ENCODE results near the gene MYO10.

MYO10 gene

DNA sequence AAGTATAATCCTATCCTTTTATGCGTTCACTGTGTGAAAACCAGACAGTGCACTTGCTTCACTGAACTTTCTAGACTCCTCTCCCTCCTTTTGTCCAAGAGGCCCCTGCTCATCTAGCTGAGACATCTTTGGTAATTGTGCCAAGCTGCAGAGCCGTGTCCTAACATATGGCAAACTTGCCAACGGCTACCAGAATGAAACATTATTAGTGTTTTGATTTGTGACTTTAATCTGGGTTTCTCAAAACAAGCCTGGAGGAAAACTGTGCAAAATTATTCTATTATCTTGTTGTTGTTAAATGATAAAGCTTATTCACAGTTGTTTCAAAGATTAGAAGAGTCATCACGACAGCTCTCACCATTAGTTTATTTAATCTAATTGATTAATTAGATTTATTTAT lies 240.3 kb downstream of the MYO10 start:
- no peak for DNase-seq

DNA sequence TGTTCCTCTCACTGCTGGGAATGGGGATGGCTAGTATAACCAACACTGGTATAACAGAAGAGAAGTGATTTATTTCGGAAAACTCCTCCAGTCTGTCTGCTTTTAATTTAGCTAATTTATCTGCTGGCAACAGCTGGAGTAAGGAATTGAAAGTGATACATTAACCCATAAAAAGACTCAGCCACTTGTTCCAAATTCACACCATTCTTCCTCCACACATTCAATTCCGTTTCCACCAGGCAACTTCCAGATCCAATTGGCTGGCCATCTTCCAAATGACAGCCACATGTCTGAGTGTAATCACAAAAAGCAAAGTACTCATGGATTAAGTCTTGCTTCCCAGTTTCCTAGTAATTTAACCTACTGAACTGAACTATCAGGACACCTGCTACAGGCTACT lies 242.2 kb downstream of the MYO10 start:
- no peak for DNase-seq

DNA sequence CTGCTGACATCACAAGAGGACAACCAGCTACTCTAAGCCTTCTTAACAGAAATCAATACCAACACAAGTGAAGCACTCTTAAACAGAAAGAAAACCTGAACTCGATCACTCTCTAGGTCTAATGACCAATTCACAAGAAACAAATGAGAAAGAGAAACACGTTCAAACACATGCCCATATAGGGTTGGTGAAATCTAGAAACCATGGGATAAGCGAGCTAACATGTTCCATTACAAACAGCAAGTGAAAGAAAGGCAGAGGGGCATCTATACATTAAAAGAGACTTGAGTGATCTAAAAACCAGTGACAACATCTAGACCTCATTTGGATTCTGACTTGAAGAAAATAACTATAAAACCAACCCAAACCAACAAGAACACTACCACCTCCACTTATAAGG lies 244.4 kb downstream of the MYO10 start:
- DNase-seq = no peak

DNA sequence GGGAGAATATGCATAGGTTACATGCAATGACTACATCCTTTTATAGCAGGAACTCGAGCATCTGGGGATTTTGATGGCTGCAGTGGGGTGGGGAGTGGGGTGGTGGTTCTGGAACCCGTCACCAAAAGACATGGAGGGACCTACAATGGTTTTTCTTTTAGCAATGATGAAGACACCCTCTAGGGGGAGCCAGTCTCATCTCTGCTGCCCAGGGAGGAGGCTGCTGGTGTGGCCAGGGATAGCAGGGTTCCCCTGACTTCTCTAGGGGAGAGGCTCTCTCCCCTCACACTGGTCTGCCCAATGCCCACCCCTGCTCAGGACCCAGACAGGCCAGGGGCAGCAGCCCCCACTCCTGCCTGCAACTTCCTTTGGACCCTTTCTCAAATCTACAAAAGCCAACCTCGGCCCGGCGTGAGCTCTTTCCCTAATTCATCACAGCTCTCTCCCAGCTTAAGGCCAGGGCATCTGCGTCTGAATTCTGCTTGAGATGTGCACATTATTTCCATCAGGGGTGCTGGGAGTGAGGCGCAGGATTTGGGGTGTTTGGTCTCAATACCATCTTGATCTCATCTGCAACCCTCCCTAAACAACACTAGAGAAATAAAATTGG lies 245.7 kb downstream of the MYO10 start:
- DNase-seq = no peak

DNA sequence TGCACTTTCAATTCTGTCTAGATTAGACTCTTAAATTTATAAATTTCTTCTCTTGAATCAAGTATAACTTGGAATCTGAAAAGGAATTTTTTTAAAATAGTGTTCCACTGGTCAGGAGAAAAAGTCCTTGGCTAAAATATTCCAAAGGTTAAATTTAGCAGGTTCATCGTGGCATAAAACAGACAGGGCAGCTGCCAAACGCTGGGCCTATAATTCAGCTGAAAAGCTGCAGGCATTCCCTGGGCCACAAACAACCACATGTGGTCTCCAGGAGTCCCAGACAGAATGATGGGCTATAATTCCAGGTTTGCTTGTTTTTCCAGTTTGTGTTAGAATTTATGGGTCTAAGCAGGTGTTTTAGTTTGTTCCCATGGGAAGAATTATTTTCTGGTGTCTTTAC lies 248.2 kb downstream of the MYO10 start:
- no peak for DNase-seq

DNA sequence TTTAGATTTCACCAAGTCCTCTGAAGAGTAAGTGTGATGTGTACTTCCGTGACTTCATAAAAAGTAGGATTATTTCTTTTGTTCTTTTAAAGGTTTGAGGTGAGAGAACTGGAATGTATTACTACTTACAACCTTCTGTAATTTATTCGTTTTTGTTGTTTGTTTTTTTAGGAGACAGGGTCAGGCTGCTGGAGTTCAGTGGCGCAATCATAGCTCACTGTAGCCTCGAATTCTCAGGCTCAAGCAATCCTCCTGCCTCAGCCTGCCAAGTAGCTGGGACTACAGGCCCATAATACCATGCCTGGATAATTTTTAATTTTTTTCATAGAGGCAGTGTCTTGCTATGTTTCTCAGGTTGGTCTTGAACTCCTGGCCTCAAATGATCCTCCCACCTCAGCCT lies 251.0 kb downstream of the MYO10 start:
- DNase-seq = no peak

DNA sequence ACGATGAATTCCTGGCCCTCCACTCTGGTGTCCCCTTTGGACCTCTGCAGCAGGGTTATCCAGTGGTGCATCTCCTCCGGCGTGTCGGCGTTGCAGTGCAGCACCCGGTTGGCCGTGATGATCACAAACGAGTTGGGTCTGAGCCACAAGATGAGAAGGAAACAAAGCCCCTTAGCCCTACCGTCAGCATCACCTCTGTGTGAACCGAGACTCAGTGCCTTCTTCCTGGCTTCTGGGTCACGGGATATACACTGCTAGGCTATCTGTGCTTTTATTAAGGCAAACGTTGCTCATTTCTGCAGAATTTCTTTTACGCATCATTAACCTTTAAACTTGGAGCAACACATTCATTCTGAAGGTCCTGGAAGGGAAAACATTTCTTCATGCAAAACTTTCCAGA lies 254.2 kb downstream of the MYO10 start:
- DNase-seq = no peak

DNA sequence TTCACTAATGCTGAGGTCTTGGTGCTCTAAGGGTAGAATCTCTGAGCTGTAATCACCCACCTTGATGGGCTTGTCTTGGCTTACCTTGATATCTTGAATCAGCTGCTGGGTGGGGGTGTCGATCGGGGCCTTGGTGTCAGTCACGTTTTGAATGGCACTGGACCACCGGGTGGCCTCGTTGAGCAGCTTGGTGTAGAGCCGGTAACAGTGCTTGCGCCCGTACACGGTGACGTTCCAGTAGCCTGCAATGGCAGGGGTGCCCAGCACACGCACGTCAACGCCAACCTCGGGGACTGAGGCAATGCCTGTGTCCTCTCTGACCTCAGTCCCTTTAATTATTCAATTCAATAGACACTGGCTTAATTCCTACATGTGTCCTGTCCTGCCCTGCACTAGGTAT lies 256.2 kb downstream of the MYO10 start:
- no peak for DNase-seq

DNA sequence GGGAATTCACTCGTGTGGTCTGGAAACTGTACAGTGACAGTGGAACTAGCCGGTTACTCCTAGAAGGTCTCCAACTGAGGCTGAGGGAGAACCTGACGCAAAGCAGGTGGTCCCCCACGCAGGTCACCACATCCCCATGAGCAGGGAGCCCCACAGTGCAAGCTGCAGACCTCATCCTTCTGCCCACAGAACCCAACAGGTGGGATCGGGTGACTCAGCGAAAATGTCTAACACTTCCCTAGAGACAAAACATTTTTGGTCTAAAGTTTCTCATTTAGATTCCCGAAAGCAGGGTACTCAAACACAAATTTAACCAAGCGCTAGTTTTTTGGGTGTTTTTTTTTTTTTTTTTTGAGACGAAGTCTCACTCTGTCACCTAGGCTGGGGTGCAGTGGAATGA lies 256.9 kb downstream of the MYO10 start:
- DNase-seq = no peak

DNA sequence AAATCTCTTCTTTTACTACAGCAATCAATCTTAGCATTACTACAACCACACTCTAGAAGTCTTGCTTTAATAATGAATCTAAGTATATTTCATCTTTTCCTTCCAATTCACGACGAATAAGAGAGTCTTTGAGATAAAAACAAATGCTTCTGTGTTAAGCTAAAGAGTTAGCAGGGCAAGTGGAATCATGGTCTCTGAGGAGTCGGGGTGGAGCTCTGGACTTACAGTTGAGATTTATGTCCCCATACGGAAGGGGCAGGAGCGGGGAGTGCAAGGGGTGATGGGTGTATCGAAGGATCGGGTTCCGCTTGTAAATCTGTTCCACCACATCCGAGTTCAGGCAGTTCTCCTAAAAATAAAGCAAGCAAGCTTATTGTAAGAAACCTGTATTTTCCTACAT lies 260.3 kb downstream of the MYO10 start:
- DNase-seq = no peak

DNA sequence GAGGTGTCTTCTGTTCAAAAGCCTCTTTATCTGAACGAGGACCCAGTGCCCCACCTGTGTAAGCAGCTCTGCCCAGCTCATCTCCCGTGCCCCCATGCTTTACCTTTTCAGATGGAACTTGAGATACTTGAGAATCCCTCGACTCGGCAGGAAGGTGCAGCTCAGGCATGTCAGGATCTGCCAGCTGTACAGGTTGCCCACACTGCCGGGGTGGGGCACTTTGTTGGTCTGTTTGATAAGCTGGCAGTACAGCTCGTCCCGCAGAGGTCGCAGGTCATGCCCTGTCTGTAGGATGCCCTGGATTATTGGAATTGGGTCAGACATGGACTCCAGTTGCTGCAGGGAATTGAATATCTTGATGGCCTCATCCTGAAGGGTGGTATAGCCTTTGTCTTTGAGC lies 261.3 kb downstream of the MYO10 start:
- peak; percentile 8 for DNase-seq

DNA sequence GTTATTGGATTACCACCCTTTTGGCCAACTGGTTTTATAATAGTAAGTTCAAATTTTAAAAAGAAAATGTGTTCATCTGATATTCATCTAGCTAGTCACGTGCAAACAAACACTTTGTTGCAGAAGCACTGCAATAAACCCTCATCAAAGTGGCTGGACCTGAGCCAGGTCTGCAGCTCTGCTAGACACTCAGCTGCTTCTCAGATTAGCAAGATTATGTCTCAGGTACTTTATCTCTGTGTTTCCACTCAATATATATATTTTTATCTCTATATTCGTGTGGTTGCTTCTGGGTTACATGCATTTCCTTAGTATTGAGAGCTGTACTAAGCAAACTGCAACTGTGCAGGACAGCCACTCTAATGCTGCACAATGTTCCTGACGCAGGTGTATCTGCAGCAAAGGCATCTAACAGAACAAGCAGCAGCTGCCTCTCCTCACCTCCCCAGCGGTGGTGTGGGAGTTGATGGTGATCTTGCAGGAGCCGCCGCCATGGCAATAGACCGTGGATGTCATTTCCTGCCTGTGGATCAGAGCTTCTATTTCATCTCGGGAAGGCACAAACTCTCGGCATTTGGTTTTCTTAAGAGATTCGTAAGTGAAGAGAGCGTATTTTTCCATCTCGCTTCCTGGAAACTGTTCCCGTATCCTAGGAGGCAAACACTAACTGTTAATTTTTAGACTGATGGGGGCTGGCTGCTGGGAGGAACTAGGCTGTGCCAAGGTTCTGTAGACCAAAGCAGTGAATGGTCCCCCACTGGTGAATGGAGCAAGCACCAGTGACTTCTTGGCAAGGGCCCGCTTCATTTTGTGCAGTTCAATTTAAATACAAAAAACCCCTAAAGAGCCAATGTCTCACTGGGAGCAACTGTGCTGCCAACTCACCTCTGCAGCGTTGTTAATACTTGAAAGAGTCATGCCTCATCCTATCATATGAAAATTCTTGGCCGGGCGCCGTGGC lies 262.6 kb downstream of the MYO10 start:
- DNase-seq = peak; percentile 68

DNA sequence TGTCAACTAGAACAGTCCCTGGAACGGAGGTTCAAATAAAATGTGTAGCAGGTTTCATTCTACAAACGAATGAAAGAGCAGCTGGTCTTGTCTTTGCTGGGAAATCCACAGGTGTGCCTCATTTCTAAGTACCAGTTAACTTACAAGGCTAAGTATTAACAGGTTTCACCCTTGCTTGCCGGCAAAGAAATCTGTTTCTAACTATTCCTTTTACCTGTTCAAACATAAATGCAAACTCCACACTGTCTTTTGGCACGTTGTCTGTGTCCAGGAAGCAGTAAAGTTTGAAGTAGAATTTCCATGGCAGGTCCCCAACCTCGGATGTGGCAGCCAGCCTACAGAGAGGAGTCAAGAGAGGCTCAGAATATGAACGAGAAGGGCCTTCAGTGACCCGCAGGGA lies 264.9 kb downstream of the MYO10 start:
- DNase-seq = no peak

DNA sequence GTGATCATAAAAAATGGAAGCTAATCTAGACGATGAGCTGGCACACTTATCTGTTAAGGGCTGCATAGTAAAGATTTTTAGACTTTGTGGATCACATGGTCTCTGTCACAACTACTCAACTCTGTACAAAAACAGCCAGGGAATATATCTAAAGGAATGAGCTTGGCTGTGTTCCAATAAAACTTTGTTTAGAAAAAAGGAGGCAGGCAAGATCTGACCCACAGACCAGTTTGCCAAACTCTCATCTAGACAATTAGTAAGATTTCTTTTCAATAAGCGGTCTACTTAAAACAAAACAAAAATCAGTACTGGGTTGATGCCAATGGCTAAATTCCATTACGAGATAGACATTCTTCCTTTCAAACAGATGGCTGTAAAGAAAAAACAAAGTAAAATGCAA lies 266.3 kb downstream of the MYO10 start:
- DNase-seq = no peak

DNA sequence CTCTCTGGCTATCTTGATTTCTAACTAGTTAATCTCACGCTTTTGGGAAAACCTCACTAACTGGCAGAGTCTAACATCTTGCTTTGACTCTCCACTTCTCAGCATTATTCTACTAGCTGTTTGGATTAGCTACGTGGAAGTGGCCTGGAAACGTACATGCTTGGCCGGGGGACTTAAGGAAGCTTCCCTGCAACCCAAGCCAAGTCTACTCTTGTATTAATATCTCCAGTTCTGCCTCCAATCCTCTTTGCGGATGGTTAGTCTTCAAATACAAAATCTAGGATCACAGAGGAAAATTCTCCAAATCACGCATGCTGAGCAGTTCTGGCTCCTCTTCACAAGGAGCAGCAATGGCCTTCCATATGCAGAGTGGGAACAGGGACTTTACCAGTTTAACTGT lies 267.5 kb downstream of the MYO10 start:
- no peak for DNase-seq

DNA sequence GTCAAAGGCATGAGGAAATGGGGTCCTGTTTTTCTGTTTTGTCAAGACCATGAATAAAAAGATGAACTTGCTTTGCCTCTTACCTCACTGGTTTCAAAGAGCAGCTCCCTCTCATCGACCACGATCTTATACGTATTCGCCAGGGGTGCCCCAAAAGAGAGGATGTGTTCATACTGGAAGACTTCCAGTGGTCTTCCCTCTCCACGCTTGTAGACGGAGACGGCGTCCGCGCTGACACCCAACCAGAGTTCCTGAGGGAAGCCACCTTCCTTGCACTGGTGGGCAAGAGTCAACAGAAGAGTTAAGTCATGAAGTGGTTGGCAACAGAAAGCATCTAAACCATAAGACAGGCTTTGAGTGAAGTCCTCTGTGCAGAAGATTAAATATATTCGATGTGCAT lies 267.9 kb downstream of the MYO10 start:
- DNase-seq = no peak

DNA sequence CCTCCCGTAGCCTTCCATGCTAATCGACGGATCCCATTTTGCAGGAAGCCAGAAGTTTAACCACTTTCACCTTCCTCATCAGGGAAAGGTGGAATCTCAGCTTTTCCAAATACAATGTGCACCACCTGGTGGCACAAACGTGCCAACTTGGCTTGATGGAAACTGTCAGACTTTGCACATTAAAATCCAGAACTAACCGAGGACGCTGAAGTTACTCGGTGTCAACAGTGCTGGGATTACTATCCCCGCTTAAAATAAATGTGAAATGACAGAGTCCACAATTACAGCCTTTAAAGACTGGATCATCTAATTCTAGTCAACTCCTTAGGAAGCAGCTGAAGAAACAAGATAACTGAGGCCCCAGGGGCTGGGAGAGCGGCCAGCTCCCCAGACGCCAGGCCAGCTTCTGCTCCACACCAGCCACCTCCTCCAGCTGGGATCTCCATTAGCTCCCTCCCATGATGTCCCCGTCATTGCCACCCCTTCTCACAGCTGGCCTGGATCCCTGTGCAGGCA lies 269.1 kb downstream of the MYO10 start:
- DNase-seq = peak; percentile 22

DNA sequence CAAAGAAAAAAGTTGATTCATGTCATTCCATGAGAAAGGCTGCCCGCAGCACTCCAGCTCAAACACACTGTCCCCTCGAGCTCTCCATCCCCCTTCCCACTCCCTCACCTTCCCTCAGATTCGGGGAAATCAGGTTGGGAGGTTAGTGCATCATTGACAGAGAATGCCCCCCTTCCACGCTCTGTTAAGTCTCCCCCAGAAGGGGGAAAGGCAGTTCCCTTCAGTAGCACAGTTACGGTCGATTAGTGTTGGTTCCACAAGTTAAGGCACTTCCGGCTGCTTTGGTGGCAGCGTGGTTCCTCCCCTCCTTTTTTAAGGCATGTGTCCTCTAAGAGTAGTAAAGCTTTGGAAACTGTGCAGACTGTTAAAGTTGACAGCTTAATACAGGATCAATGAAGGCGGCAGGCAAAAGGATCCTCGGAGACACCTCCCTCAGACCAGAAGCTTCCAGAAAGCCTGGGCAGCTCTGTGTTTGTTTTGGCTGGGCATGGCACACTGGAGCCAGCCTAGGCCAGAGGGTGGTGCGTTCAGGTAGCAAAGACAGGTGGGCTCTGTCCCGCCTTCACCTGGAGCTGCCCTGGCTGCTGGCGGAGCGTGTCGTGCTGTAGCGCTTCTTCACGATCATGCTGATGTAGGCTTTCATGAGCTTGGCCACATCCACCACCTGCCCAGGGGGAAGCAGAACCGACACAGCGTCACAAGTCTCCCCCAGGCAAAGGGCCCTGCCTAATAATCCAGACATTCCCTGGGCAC lies 269.8 kb downstream of the MYO10 start:
- no peak for DNase-seq

DNA sequence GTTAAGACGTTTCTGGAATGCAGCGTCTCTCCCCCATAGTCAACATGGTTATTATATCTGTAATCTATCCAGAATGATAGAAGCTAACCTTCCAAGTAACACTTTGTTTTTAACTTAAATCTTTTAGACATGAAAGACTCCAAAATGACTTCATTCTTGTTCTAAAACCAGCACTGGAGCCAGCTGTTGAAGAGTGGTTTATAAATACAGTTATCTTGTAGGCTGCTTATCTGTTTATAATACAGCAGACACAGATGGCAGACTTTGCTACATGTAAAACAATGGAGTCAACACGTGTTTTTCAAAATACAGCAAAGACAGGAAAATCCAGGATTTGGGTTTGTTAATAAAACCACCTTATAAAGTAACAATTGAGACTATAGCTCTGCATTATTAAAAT lies 270.5 kb downstream of the MYO10 start:
- no peak for DNase-seq

DNA sequence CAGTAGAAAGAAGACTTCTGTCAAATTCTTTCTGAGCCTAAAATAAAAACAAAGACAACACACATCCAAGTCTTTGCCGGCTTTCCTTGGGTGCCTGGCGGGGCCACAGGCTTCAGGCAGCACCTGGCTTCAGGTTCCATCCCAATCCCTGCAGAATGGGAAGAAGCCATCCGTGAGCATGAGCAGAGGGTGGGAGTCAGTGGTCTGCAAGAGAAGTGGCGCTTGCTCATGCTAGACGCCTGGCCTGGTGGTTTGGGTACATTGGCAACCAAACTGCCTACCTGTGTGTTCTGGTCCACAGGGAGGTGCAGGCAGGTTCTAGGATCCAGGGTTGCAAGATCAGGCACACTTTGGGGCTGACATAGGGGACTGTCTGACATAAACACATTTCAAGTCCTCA lies 271.7 kb downstream of the MYO10 start:
- DNase-seq = no peak

DNA sequence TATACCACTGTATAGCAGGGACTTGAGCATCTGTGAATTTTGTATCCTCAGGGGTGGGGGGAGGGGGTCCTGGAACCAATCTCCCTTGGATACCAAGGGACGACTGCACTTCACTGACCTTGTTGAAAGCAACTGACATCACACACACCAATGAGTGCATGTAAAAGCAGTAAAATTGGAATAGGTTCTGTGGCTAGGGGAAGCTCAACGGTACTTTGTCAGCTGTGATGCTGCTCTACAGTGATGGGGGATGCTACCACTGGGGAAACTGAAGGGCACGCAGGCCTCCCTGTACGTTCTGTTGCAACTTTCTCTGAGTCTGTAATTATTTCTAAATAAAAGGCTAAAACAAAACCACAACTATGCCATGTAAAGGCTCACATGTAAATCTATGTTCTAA lies 272.2 kb downstream of the MYO10 start:
- no peak for DNase-seq

DNA sequence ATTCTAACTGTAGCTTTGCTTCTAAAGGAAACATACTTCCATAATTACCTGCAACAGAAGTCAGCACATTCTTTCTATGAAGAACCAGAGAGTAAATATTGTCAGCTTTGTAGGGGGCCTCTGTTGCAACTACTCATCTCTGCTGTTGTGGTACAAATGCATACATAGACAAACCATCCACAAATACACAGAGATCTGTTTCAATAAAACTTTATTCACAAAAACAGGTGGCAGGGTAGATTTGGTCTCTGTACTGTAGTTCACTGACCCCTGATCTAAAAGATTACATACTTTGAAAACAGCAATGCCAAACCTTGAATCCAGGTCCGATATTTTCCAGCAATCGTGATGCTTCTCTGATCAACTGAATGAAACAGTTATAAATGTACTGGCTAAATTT lies 274.4 kb downstream of the MYO10 start:
- DNase-seq = no peak

DNA sequence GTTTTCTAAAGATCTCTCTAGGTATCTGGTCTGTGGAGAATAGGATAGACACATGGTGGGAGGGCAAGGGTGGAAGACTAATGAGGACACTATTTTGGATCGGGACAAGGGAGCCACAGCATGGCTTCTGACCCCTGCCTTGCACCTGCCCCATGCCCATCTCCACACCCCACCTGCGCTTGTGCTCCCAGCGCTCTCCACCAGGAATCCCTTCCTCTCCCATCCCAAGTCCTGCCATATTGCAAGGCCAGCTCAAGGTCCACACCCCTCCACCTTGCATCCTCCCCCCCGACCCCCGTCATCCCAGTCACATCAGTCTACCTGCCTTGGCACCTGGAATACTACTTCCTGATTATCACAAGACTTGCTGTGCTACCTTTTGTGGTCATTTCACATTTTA lies 275.1 kb downstream of the MYO10 start:
- no peak for DNase-seq

DNA sequence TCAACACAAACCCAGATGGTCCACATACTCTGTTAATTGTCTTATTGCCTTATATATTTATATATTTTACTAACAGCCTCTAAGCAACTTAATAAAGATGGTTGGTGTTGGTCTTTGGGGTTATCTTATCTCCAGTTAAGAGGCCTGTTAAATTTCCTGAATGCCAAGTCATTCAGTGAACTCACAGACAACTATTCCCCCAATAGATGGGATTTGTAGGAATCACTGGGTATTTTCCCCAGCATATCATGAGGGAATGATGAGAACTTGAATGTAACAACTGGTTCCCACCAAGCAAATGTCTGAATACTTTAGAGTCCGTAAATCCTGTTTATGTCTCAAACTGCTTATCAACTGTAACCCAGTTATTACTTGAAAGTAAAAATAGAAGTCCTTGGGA lies 276.6 kb downstream of the MYO10 start:
- no peak for DNase-seq
